Activated CD8-positive, alpha-beta T cell treated with anti-CD3 and anti-CD28 coated beads for 36 hours (primary cell): ENCODE results near the gene MEX3A. TPM values are rescaled to one million over a fixed set of nuclear protein-coding genes. Genes with fewer than 3 reads are reported as not detected.
"Not testable (repeated sequence)": the region's sequence is repeated elsewhere in the genome, so short reads cannot be mapped to it uniquely, and the experiment has no call there.

ENCODE experiments used
- ATAC-seq: fragments of 200-7000 bp; cut with Tn5 transposase; one replicate; pipeline ENCODE4 v1.10.0; 2021; ENCODE audit warnings: mild to moderate bottlenecking, moderate library complexity
- CTCF ChIA-PET: fragments of 350-600 bp; sonication (Branson Sonifier 250); formaldehyde crosslinking; loops from one replicate; lab custom pipeline; 2021; ENCODE audit warnings: antibody characterized with exemption; lab: Charles Lee
- POLR2A ChIA-PET: fragments of 350-600 bp; sonication (Branson Sonifier 250); formaldehyde crosslinking; loops from one replicate; lab custom pipeline; 2021; ENCODE audit warnings: antibody characterized with exemption; lab: Charles Lee
- DNase-seq: peaks from one replicate; pipeline ENCODE4 v3.0.0-alpha.2; 2020
- H3K27ac Mint-ChIP-seq: one replicate; pipeline ENCODE4 v1.8.0; 2021; ENCODE audit warnings: mild to moderate bottlenecking, mixed read lengths
- H3K27me3 Mint-ChIP-seq: one replicate; pipeline ENCODE4 v1.8.0; 2021; ENCODE audit warnings: mixed read lengths
- H3K36me3 Mint-ChIP-seq: one replicate; pipeline ENCODE4 v1.8.0; 2021; ENCODE audit warnings: low read depth, mixed read lengths
- H3K4me1 Mint-ChIP-seq: one replicate; pipeline ENCODE4 v1.8.0; 2021; ENCODE audit warnings: low read depth, mixed read lengths
- H3K4me3 Mint-ChIP-seq: one replicate; pipeline ENCODE4 v1.8.0; 2021; ENCODE audit warnings: mild to moderate bottlenecking, moderate library complexity, mixed read lengths
- H3K9me3 Mint-ChIP-seq: one replicate; pipeline ENCODE4 v1.8.0; 2021; ENCODE audit warnings: mixed read lengths
- intact Hi-C: fragments of 100-400 bp; cut with micrococcal nuclease; formaldehyde crosslinking; loops from one replicate; pipeline ENCODE4 v1.10.0; 2022
- total RNA-seq, 2 experiments: library from RNA; stranded (reverse); gene quantifications; one replicate each; pipeline ENCODE4 v1.2.3, GENCODE V29; 2021
- TF ChIP-seq, protein P1 (sequence below): fragments of 200-600 bp; IDR thresholded peaks from one replicate; pipeline ENCODE4 v1.8.0; 2022; ENCODE audit warnings: antibody characterized with exemption, mild to moderate bottlenecking

Gene MEX3A
- total RNA-seq, 2 experiments from 2014 or later: 0.45 to 0.83 TPM

- ChIA-PET POLR2A (interaction anchor here (0.7 to 7.1 kb wide), 13 partner anchors 12 to 176 kb away, joined by 3 to 151 read pairs (median 4); partner anchors contain the start of genes LMNA and PMF1), CTCF (interaction anchor here (0.8 to 14.1 kb wide), 18 partner anchors 9 to 208 kb away, joined by 3 to 772 read pairs (median 8); partner anchors contain the start of genes LMNA, MEX3A and PMF1)
- H3K27ac Mint-ChIP-seq: no peak overlapping the region
- no peaks in the 10 kb centered on the region for H3K9me3 Mint-ChIP-seq
- no peak for ATAC-seq
- H3K4me1 Mint-ChIP-seq: peaks cover 61% of the 10 kb centered on the region
- intact Hi-C loops: loop anchor here (2.0 kb wide), 1 partner anchor 70 kb away; no protein-coding TSS in a partner anchor
- TF ChIP-seq, protein P1, sequence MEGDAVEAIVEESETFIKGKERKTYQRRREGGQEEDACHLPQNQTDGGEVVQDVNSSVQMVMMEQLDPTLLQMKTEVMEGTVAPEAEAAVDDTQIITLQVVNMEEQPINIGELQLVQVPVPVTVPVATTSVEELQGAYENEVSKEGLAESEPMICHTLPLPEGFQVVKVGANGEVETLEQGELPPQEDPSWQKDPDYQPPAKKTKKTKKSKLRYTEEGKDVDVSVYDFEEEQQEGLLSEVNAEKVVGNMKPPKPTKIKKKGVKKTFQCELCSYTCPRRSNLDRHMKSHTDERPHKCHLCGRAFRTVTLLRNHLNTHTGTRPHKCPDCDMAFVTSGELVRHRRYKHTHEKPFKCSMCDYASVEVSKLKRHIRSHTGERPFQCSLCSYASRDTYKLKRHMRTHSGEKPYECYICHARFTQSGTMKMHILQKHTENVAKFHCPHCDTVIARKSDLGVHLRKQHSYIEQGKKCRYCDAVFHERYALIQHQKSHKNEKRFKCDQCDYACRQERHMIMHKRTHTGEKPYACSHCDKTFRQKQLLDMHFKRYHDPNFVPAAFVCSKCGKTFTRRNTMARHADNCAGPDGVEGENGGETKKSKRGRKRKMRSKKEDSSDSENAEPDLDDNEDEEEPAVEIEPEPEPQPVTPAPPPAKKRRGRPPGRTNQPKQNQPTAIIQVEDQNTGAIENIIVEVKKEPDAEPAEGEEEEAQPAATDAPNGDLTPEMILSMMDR: no peak
- peaks cover 3% of the 10 kb centered on the region for H3K36me3 Mint-ChIP-seq
- peaks cover 3% of the 10 kb centered on the region for H3K27me3 Mint-ChIP-seq
- DNase-seq: no peak
- H3K4me3 Mint-ChIP-seq: no peak overlapping the region
Measured at GRCh38 chr1:156128654-156129597, 46.7 kb upstream of the MEX3A start.

DNA sequence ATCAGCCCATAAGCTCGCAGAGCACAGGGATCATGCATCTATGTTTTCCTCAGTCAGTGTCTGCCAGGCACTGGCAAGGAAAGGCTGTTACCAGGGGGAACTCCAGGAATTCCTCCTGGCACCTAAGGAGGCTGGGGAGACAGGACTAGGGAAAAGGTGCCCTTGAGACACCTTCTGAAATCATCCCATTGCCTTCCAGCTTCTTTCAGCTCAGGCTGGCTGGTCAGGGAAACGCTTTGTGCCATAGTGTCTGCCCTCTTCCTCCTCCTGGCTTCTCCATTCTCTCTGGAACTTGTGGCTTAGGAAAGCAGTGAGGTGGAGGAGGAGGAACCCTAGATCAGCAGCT is 46.0 kb upstream of the MEX3A start:
- CTCF ChIA-PET: interaction anchor here (1.0 to 14.1 kb wide), 11 partner anchors 9 to 191 kb away, joined by 3 to 772 read pairs (median 12); partner anchors contain the start of genes LMNA and MEX3A
- no peak overlapping the region for H3K4me3 Mint-ChIP-seq

DNA sequence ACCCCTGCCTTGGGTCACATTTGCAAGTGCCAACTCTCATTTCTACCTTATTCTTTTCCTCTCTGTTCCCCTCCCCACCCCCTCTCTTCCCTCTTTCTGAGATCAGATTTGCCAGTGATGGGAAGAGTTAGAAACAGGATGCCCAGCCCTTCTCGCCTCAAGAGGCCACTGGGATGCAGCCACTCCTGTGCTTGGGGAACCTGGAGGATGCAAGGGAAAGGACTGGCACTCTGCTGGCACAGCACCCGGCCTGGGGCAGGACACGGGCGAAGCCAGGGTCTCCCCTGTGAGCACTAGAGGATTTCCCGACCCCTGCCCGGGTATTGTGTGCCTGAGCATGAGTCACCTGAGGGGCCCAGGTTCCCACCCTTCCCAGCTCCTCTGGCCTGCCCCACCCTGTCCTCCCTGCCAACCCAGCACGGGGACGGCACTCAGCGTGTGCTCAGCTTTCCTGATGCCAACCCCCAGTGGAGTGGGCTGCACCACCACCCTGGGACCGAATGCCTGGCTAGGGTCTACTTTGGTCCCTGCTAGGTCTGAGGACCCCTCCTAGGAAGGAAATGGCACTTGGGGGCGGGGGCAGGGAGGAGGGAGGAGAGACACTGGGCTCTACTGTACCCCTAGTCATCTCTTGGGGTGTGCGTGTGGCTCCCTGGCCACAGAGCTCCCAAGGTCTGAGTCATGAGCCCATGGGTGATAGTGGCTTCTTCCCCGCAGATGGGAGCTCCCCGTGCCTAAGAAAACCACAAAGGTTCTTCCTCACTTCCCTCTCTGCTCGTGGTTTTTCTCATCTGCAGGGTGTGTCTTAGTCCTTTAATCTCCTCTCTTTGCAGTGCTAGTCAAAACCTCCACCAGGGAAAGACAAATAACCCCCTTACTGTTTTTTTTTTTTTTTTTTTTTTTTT is 44.6 kb upstream of the MEX3A start:
- intact Hi-C loops: loop anchor here (1.0 kb wide), 1 partner anchor 30 kb away; no protein-coding TSS in a partner anchor
- DNase-seq (peak; percentile 91), ATAC-seq (peak; percentile 71)
- Mint-ChIP-seq H3K4me3 (peak overlapping the region; percentile 26), H3K4me1 (peaks cover 72% of the 10 kb centered on the region), H3K9me3 (no peaks in the 10 kb centered on the region), H3K27me3 (peaks cover 4% of the 10 kb centered on the region), H3K36me3 (no peaks in the 10 kb centered on the region), H3K27ac (peak overlapping the region; percentile 64)
- POLR2A ChIA-PET: interaction anchor here (0.7 to 7.1 kb wide), 13 partner anchors 10 to 146 kb away, joined by 3 to 151 read pairs (median 5); partner anchors contain the start of genes LMNA, MEX3A and PMF1
- TF ChIP-seq, protein P1: no peak
- CTCF ChIA-PET: interaction anchor here (0.6 to 14.1 kb wide), 7 partner anchors 11 to 494 kb away, joined by 3 to 772 read pairs (median 50); partner anchors contain the start of genes LMNA and MEX3A

More for the DNA sequence above, 46.0 kb upstream of the MEX3A start:
- intact Hi-C loops: loop anchor here (2.0 kb wide), 1 partner anchor 69 kb away; no protein-coding TSS in a partner anchor
- DNase-seq (no peak), ATAC-seq (no peak)
- POLR2A ChIA-PET: interaction anchor here (0.7 to 7.1 kb wide), 11 partner anchors 11 to 175 kb away, joined by 3 to 151 read pairs (median 5); partner anchors contain the start of gene LMNA
- Mint-ChIP-seq H3K4me1 (peaks cover 67% of the 10 kb centered on the region), H3K9me3 (no peaks in the 10 kb centered on the region), H3K27ac (no peak overlapping the region), H3K36me3 (no peaks in the 10 kb centered on the region), H3K27me3 (peaks cover 3% of the 10 kb centered on the region)
- TF ChIP-seq, protein P1: no peak

- peaks cover 72% of the 10 kb centered on the region for H3K4me1 Mint-ChIP-seq
- H3K36me3 Mint-ChIP-seq: peaks cover 1% of the 10 kb centered on the region
- POLR2A ChIA-PET: interaction anchor here (0.9 to 7.1 kb wide), 11 partner anchors 9 to 145 kb away, joined by 3 to 151 read pairs (median 5); partner anchors contain the start of genes LMNA and MEX3A
- intact Hi-C loops: no loop called here
- ATAC-seq (peak; percentile 29), DNase-seq (peak; percentile 78)
- no peaks in the 10 kb centered on the region for H3K9me3 Mint-ChIP-seq
- H3K4me3 Mint-ChIP-seq: peak overlapping the region; percentile 11
- peak overlapping the region; percentile 64 for H3K27ac Mint-ChIP-seq
- TF ChIP-seq, protein P1: peak; percentile 52
- CTCF ChIA-PET: interaction anchor here (1.2 to 14.1 kb wide), 6 partner anchors 10 to 168 kb away, joined by 3 to 772 read pairs (median 63); partner anchors contain the start of genes LMNA and MEX3A
- peaks cover 4% of the 10 kb centered on the region for H3K27me3 Mint-ChIP-seq
Measured at GRCh38 chr1:156126043-156126629, 43.9 kb upstream of the MEX3A start.

DNA sequence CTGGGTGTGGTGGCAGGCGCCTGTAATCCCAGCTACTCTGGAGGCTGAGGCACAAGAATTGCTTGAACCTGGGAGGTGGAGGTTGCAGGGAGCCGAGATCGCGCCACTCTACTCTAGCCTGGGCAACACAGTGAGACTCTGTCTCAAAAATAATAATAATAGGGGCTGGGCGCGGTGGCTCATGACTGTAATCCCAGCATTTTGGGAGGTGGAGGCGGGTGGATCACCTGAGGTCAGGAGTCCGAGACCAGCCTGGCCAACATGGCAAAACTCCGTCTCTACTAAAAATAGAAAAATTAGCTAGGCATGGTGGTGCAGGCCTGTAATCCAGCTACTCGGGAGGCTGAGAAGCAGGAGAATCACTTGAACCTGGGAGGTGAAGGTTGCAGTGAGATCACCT is 43.3 kb upstream of the MEX3A start:
- H3K27me3 Mint-ChIP-seq, DNase-seq, ATAC-seq, H3K36me3 Mint-ChIP-seq, intact Hi-C loops, H3K4me3 Mint-ChIP-seq, H3K9me3 Mint-ChIP-seq, H3K27ac Mint-ChIP-seq: not testable (repeated sequence)
- H3K4me1 Mint-ChIP-seq: peaks cover 72% of the 10 kb centered on the region
- ChIA-PET POLR2A (interaction anchor here (1.3 to 7.1 kb wide), 6 partner anchors 11 to 145 kb away, joined by 3 to 151 read pairs (median 10); partner anchors contain the start of genes LMNA and MEX3A), CTCF (interaction anchor here (6.2 to 14.1 kb wide), 4 partner anchors 9 to 101 kb away, joined by 50 to 772 read pairs (median 90); partner anchors contain the start of genes LMNA and MEX3A)
